ENCODE results near the gene CYB5R3.

The CYB5R3 gene

DNA sequence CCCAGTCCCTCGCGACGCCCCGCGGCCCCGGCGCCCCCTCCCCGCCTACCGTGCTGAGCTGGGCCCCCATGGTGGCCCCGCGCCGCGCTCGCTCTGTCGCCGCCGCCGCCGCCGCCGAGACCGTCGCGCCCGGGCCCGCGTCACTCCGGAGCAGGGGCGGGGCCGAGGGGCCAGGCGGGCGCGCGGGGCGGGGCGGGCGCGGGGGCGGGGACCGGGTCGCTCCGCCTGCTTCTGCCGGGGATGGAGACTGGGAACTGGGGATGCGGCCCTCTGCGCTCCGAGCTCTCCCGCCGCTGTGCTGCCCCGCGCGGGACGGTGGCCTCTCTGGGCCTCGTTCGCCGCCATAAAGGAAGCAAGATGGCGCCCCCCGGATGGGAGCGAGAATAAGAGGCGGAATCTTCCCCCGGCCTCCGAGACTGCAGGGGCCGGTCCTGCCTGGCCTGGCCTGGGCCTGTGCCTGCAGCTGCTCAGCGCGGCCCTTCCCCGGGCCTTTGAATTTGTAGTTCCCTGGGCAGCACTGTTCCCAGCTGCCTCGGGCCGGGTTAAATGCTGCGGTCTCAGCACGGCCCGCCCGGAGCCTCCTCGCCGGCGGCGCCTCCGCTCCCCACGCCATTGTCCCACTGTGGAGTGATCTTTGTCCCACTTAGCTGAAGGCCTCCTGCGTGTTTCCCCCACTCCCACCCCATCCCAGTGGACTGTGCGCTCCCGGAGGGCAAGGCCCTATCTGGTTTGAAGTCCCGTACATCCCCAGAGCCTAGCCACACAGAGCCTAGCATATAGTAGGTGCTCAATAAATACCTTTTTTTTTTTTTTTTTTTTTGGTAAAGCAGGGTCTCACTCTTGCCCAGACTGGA is at the start of gene CYB5R3:
CYB5R3 (minus strand) TSS at position 147 of the 854 bp plus-strand sequence; CDS start at position 70, 77 bp downstream.
- no peak for DNase-seq (ENCODE audit: low read depth, low spot score)
- H3K27ac ChIP-seq, result peak within 1 kb of the TSS; percentile 73

DNA sequence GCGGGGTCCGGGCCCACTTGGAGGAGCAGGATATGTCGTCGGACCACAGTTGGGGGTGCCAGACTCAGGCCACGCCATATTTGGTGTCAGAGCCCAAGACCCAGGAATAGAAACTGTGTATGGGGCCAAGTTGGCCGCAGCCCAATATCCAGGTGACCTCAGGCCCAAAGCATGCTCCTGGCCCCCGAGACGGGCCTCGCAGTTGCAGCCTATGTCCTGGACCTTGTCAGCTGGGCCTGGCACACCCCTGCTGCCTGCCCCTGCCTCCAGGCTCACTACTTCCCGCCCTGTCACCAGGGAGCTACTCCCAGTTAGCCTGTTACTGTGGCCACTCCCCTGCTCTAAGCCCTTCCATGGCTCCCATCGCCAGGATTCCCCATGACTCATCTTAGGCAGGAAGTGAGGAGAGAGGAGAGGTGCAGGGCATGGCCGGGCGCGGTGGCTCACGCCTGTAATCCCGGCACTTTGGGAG is 48.4 kb upstream of the CYB5R3 start:
- DNase-seq (ENCODE audit: low read depth, low spot score), result peak; percentile 43
- peak overlapping the region; percentile 15 for H3K27ac ChIP-seq

DNA sequence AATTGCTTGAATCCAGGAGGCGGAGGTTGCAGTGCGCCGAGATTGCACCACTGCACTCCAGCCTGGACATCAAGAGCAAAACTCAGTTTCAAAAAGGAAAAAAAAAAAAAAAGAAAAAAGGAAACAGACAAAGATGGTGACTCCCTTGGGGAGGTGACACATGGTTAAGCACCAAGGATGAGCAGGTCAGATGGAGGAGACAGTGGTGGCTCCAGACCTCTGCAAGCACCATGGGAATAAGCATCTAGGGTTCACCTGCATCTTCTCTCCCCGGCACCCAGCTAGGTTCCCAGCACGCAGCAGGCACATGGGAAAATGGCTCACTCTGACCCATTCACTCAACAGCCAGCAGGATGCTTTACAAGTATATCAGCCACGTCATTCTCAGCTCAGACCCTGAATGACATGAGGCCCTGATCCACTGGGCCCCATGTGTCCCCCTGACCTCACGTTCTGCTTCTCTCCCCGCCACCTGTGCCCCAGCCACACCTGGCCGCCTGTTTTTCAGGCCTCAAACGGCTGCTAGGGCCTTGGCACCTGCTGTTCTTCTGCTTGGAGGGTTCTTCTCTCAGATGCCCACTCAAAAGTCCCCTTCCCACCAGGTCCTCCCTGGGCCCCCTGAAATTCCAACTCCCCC is 47.3 kb upstream of the CYB5R3 start:
- DNase-seq (ENCODE audit: low read depth, low spot score), result no peak
- H3K27ac ChIP-seq, result no peak overlapping the region

DNA sequence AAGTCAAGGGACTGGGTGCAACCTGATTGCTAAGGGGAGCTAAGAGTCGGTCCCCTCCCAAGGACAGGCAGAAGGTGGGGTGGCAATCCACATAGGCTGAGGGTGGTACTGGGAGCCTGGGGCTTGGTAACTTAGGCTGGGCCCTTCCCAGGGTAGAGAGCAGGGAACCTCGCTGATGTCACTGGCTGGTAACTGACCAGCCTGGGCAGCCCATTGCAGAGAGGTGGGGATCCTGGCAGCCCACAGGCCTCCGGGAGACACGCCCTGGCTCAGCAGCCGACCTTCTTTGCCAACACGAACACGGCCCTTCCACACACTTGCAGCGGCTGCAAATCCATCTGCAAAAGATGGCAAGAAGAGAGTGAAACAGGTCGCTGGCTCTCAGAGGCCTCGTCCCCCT is 46.1 kb upstream of the CYB5R3 start:
- no peak for DNase-seq (ENCODE audit: low read depth, low spot score)
- H3K27ac ChIP-seq, result no peak overlapping the region

DNA sequence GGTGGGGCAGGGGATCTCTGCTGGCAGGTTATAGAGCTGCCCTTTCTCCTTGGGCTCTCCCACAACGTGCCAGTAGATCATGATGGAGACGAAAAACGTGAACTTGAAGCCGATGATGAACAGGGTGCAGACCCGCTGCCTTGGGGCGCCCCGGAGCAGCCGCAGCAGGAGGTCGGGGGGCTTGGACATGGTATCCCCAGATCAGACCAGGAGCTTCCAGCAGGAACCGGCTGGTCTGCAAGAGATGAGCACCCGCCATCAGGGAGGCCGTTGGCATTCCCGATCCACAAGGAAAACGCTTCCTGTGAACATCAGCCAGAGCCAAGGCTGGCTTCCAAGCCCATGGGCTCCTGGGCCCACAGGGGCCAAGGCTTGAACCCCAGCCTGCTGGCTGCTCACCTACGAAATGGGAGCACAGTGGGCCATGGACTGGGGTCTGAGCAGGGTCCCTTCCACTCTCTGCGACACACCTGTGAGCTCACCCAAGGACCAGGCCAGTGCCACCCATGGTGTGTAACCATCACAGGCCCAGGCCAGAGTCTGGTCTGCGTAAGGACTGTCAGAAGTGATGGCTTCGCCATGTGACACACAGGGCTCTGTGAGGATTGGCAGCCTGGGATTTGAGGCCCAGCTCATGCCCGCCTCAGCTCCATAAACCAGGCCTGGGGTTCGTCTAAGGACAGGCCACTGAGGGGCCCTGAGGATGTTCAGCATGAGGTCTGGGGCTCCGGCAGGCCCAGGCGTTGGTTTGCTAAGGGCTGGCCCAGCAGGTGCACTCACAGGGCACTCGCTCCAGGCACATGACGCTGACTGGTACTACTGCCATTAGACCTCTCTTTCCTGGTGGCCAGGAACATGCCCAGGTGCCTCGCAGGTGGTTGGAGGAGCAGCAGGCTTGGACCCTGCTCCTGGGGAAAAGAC is 44.8 kb upstream of the CYB5R3 start:
- DNase-seq (ENCODE audit: low read depth, low spot score), result no peak
- H3K27ac ChIP-seq, result no peak overlapping the region

DNA sequence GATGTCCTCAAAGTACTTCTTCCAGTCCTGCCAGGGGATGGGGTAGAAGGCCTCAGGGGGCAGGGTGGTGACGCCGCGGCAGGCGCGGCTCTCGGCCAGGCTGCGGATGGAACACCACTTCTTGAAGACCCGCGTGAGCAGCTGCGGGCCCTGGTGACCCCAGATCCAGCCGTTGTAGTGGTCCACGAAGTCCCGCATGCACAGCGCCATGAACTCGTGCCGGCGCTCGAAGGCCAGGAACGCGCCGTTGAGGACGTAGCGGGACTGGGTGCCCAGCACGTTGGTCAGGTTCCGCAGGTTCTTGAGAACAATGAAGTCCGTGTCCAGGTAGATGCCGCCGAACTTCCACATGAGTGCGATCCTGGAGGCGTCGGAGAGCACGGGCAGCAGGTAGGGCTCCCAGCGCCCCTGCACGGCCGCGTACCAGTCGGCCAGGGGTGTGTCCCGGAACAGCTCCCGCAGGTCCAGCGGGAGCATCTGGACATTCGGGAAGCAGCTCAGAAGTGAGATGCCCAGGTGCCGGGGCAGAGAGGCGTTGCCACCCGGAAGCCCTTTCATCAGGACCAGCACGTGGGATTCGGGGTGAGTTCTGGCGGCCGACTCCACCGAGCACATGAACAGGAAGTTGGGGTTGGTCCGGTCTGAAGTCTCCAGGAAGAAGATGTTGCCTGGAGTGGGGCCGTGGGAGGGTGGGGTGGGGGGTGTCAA is 44.0 kb upstream of the CYB5R3 start:
- DNase-seq (ENCODE audit: low read depth, low spot score), result no peak

DNA sequence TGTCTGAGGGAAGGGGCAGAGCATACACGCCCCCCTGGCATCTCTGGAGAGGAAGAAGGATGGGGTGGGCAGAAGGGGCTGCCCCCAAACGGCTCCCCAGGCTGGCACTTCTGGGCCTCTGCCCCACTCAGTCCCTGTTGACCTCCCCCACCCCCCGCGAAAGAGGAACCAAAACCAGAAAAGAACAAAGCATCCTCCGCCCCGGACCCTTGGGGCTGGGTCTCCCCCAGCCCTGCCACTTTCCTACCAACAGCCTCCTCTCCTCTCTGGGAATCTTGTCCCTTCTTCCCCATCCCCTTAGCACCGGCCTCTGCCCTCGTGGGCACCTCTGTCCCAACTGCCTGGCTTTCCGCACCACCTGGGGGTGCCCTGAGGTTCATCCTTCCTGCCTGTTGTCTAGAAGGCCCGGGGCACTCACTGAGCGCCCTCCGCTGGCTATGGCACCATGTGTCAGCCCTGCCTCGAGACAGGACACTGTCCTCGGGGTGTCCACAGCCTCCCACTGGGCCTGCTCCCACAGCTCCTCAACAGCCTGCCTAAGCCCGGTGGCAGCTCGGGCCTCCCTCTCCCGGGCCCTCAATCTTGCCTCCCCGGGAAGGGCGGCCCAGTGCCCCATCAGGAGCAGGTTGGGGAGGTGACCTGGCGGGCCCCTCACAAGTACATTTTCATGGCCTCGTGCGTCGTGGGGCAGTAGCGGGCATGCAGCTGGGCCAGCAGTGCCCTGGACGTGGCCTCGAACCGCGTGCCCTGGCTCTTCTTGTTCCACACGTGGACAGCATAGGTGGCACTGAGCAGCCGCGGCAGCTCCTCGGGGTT is 43.3 kb upstream of the CYB5R3 start:
- no peak for DNase-seq (ENCODE audit: low read depth, low spot score)
- no peak overlapping the region for H3K27ac ChIP-seq

More for the DNA sequence above, 44.0 kb upstream of the CYB5R3 start:
- no peak overlapping the region for H3K27ac ChIP-seq

DNA sequence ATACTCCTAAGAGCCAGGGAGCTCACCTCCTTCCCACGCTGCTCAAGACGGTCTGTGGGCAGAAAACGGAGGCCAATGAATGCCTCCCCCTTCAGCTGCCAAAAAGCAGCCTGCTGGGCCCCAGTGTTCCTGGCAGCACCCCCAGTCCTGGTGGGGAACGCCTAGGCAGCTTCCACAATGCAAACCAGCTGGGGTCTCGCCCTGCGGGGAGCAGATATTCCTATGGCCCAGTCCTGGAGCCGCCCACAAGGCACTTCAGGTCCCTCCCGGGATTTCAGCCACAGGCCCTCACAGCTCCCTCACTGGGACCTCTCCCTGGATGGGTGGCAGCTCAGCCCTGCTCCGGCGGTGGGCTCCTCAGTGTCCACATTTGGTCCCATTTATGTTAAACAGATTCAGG is 42.2 kb upstream of the CYB5R3 start:
- no peak overlapping the region for H3K27ac ChIP-seq
- DNase-seq (ENCODE audit: low read depth, low spot score), result no peak

DNA sequence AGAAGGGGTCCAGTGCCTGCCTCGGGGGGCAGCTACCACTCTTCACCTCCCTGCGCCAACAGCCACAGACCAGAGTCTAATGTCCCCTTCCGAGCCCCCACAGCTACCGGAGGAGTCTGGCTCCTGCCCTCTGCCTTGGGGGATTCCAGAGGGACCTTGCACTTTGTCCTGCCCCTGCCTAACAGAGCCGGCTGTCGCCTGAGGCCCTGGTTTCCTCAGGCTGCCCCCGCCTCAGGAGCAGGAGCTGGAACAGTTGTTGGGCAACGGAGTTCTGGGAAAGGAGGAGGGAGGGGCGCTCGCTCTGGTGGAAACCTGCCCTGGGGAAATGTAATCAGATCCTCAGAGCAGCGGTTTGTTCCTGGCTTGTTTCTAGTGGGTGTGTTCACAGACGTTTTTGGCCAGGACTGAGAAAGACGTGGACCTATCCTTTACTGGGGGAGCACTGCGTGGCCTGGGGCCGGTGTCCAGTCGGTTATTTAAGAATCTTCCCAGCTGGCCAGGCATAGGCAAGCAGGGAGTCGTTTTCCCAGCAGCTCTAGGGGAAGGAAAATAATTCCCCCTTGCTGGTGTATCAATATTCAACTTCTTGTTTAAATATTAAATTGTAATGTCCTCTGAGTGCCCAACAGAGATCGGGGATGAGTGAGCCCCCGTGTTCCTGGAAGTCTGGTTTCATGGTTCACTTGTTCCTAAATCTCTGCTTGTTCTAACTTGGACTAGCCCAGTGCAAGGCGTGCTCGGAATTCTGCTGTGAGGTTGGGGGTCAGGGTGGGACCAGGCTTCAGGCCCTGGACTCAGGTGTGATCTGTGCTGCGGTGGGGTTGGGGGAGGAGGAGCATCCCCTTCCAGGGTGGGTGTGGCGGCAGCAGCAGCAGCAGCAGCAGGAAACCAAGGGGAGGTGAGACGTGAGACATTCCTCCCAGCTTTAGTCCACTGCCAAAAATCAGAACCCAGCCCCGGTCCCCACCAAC is 39.3 kb upstream of the CYB5R3 start:
- DNase-seq (ENCODE audit: low read depth, low spot score), result peak; percentile 41
- H3K27ac ChIP-seq, result peak overlapping the region; percentile 56

DNA sequence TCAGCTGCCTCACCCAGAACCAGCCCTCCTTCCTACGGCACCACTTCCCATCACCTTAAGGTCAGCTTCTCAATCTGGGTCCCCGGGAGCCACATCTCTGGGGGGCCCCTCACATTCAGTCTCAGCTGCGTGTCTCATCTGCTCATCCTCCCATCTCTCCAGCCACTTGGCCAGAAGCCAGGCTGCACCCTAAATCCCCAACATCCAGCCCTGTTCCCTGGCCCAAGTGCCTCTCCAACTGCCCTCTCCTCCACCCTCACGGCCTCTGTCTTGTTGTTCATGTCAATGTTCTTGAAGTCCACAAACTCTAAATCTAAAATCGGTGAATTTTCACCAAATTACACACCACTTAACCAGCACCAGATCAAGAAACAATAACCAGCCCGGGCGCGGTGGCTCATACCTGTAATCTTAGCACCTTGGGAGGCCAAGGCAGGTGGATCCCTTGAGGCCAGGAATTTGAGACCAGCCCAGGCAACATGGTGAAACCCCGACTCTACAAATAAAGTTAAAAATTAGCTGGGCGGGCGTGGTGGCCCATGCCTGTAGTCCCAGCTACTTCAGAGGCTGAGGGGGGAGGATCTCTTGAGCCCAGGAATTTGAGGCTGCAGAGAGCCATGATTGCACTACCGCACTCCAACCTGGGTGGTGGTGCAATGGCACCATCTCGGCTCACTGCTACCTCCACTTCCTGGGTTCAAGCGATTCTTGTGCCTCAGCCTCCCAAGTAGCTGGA is 37.7 kb upstream of the CYB5R3 start:
- H3K27ac ChIP-seq, result no peak overlapping the region
- no peak for DNase-seq (ENCODE audit: low read depth, low spot score)

DNA sequence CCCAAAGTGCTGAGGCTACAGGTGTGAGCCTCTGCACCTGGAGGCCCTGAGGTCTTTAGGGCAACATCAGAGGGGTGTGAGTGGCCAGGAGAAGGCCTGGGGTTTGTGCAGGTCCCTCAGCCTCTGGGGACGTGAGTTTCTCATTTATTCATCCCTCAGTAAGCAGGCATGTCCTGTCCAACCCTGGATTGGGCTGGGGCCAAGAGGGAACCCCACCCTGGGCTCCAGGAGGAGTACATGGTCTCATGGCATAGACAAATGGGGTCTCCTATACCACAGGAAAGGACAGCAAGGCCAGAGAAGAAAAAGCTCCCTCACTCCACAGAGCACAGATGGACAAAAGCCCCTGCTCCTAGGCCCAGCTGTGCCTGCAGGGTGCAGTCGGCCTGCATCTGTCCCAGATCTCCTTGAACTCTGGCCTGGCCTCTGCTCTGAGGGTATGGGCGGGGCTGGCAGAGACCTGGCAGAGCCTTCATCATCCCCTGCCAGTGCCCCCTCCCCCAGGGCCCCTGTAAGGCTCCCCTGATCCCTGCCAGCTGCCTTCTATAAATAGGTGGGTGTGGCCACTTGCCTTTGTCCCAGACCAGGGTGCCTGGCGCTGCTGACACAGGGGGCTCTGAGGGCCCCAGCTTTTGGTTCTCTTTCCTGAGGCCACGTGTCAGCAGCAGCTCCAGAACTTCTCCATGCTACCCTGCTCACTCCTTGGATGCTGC is 36.9 kb upstream of the CYB5R3 start:
- DNase-seq (ENCODE audit: low read depth, low spot score), result no peak
- H3K27ac ChIP-seq, result no peak overlapping the region

DNA sequence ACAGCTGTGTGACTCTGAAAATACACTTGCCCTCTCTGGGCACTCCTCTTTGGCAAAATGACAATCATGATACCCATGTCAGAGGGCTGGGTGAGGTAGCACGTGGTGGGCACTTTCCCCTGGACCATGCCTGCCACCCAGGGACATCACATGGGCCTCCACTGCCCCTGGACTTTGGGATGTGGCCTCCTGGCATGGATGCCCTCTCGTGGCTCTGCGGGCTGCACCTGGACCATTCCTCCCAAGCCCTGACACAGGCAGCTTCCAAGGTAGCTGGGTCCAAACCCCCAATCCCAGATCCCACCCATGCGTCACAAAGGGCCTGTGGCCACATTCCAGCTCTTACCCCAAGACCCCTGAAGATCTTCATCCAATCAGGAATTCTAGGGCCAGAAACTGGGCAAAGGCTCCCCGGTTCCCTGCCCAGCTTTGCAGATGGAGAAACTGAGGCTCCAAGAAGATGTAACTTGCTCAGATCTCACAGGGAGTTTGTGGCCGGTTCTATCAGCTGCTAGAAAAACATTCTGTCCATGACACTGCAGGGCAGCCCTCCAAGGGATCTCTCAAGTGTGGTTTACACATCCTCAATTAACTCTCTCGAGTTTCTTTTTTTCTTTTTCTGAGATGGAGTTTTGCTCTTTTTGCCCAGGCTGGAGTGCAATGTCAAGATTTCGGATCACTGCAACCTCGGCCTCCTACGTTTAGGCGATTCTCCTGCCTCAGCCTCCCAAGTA is 35.4 kb upstream of the CYB5R3 start:
- DNase-seq (ENCODE audit: low read depth, low spot score), result no peak
- no peak overlapping the region for H3K27ac ChIP-seq

DNA sequence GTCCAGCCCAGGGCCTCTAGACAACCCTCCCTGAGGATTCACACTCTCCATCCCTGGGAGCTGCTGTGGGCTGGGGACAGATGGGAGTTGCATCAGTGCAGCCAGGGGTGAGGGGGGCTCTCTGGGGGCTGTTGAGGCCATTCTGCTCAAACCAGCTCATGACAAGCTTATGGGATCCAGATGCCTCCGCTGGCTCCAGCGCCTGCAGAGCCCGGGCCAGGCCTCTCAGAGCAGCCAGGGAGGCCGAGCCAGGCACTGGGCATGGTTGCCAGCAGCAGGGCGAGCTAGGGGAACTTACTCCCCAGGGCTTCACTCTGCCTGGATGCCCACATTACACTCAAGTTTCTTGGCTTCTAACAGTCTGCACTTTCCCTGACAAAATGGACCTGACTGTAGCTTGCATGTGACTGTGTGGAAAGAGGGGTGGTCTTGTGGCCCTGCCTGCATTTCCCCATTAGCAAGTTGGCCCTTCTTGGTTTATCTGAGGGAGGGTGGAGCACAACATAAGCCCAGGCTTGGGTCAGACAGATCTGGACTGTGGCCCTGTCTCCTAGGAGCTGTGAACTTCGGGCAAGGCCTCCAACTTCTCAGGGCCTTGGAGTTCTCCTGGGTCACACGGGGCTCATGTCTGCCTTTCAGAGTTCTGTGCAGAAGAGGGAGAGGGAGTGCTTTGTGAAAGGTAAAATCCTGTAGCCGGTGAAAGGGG is 34.5 kb upstream of the CYB5R3 start:
- no peak overlapping the region for H3K27ac ChIP-seq
- no peak for DNase-seq (ENCODE audit: low read depth, low spot score)

DNA sequence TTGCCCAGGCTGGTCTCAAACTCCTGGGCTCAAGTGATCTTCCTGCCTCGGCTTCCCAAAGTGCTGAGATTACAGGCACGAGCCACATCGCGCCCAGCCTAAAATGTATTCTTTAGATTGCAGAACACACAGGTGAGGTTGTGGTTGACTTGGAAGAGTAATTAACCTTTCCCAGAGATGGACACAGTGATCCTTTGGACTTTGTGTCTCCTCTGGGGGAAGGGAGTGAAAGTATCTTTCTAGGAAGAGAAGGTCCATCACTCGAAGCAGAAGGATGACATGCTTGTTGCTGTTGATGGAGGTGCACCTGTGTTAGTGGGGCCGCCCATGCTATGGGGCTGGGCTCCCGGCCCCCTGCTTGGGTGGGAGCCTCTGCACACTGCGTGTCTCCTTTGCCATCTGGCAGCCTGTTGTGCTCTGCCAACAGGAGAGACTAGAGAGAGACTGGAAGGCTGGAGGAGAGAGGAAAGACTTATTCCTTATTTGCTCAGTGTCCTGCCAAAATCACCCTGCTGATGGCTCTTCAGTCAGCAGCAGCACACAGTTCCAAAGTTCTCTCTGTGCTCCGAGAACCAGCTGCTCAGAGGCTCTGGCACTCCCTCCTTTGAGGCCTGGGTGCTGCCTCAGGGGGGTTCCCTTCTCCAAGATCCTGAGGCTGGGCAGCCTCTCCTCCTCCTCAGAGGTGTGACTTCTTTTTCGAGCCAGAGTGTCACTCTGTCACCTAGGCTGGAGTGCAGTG is 33.1 kb upstream of the CYB5R3 start:
- H3K27ac ChIP-seq, result no peak overlapping the region
- DNase-seq (ENCODE audit: low read depth, low spot score), result no peak

DNA sequence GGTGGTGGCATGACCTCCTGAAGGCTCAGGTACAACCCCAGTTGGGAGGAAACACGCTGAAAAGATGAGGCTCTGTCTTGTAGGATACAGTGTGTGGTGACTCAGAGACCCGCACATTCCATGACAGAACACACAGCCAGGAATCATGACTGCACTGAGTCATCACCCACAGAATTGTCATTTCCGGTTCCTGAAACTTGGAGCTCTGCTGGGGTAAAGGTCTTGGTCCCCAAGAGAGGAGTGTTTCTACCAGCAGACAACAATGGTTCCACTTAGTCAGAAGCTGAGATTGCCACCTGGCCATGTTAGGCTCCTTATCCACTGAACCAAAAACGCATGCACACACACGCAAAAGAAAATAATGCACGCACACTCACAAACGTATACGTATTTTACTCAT is 31.5 kb upstream of the CYB5R3 start:
- DNase-seq (ENCODE audit: low read depth, low spot score), result peak; percentile 68

More for the DNA sequence above, 31.5 kb upstream of the CYB5R3 start:
- H3K27ac ChIP-seq, result peak overlapping the region; percentile 71
